Neural cell (in vitro differentiated cells): Measurements from ENCODE around the gene WNT7B. TPM values are rescaled to one million over a fixed set of nuclear protein-coding genes. Genes with fewer than 3 reads are reported as not detected.

ENCODE experiments used
- H2AFZ ChIP-seq: fragments of 200-600, 300-800 bp; sonication (generic), shearing (Covaris generic); 2 replicates; pipeline ENCODE4 v1.6.0; 2014; ENCODE audit warnings: low read depth, mild to moderate bottlenecking, antibody characterized with exemption, low read length, moderate library complexity
- H3F3A ChIP-seq: fragments of 200-600 bp; shearing (Covaris generic); 2 replicates; pipeline ENCODE4 v1.6.1; 2016; ENCODE audit warnings: mild to moderate bottlenecking, moderate library complexity, mixed read lengths, antibody characterized with exemption, low read length; ENCODE audit not compliant: insufficient read depth, poor library complexity, severe bottlenecking
- H3K27ac ChIP-seq: fragments of 200-600, 300-800 bp; sonication (generic), shearing (Covaris generic); 2 replicates; pipeline ENCODE4 v1.5.1; 2014; ENCODE audit warnings: mild to moderate bottlenecking, low read length, moderate library complexity
- H3K27me3 ChIP-seq: fragments of 300-800, 200-600 bp; sonication (generic), shearing (Covaris generic); 2 replicates; pipeline ENCODE4 v1.6.0; 2014; ENCODE audit warnings: mild to moderate bottlenecking, low read depth, low read length, moderate library complexity; ENCODE audit not compliant: insufficient read depth
- H3K36me3 ChIP-seq: fragments of 300-800, 200-600 bp; sonication (generic), shearing (Covaris generic); 2 replicates; pipeline ENCODE4 v1.5.1; 2014; ENCODE audit warnings: mild to moderate bottlenecking, antibody characterized with exemption, low read length, moderate library complexity; ENCODE audit not compliant: insufficient read depth
- H3K4me2 ChIP-seq: fragments of 300-800, 200-600 bp; sonication (generic), shearing (Covaris generic); 2 replicates; pipeline ENCODE4 v1.6.0; 2014; ENCODE audit warnings: mild to moderate bottlenecking, low read length
- H3K4me3 ChIP-seq: fragments of 300-800, 200-600 bp; sonication (generic), shearing (Covaris generic); 2 replicates; pipeline ENCODE4 v1.5.1; 2014; ENCODE audit warnings: mild to moderate bottlenecking, low read length, moderate library complexity
- H3K79me2 ChIP-seq: fragments of 200-600 bp; shearing (Covaris generic); replicated peaks from 2 replicates; pipeline ENCODE4 v1.6.0; 2014; ENCODE audit warnings: mild to moderate bottlenecking, low read length, moderate library complexity; ENCODE audit not compliant: insufficient read depth
- H3K9ac ChIP-seq: fragments of 300-800, 200-600 bp; sonication (generic), shearing (Covaris generic); 2 replicates; pipeline ENCODE4 v1.6.1; 2016; ENCODE audit warnings: mild to moderate bottlenecking, low read length, mixed read lengths
- H3K9me2 ChIP-seq: fragments of 200-600 bp; shearing (Covaris generic); 2 replicates; pipeline ENCODE4 v1.6.1; 2016; ENCODE audit warnings: mild to moderate bottlenecking, low read length, mixed read lengths; ENCODE audit not compliant: insufficient read depth
- H3K9me3 ChIP-seq: fragments of 200-600, 300-800 bp; sonication (generic), shearing (Covaris generic); 2 replicates; pipeline ENCODE4 v1.6.1; 2016; ENCODE audit warnings: mild to moderate bottlenecking, mixed run types, low read length, moderate library complexity, mixed read lengths
- H4K20me1 ChIP-seq: fragments of 200-600 bp; shearing (Covaris generic); 2 replicates; pipeline ENCODE4 v1.6.1; 2016; ENCODE audit warnings: mild to moderate bottlenecking, mixed run types; ENCODE audit not compliant: insufficient read depth
- CTCF ChIP-seq: fragments of 450-650 bp; IDR thresholded peaks from 2 replicates; pipeline ENCODE4 v1.5.1; 2014; ENCODE audit warnings: antibody characterized with exemption, mild to moderate bottlenecking, moderate library complexity; ENCODE audit not compliant: poor library complexity, severe bottlenecking
- EP300 ChIP-seq: fragments of 450-650 bp; conservative IDR thresholded peaks from 2 replicates; pipeline ENCODE4 v1.6.1; 2014; ENCODE audit warnings: antibody characterized with exemption, mild to moderate bottlenecking, moderate library complexity; ENCODE audit not compliant: poor library complexity, severe bottlenecking
- EZH2 ChIP-seq: fragments of 200-600, 300-800 bp; shearing (Covaris generic), sonication (generic); IDR thresholded peaks from 2 replicates; pipeline ENCODE4 v1.6.1; 2014; ENCODE audit warnings: antibody characterized with exemption, low read length, borderline replicate concordance, mild to moderate bottlenecking; ENCODE audit not compliant: insufficient read depth, poor library complexity, severe bottlenecking
- MXI1 ChIP-seq: fragments of 450-650 bp; conservative IDR thresholded peaks from 2 replicates; pipeline ENCODE4 v1.6.1; 2014; ENCODE audit warnings: antibody characterized with exemption, mild to moderate bottlenecking; ENCODE audit not compliant: poor library complexity, severe bottlenecking
- POLR2AphosphoS5 ChIP-seq: IDR thresholded peaks from 2 replicates; pipeline ENCODE4 v1.6.1; 2012
- RAD21 ChIP-seq: fragments of 450-650 bp; conservative IDR thresholded peaks from 2 replicates; pipeline ENCODE4 v1.6.1; 2014; ENCODE audit warnings: antibody characterized with exemption, mild to moderate bottlenecking, moderate library complexity
- REST ChIP-seq: IDR thresholded peaks from 2 replicates; pipeline ENCODE4 v1.6.1; 2012; ENCODE audit warnings: borderline replicate concordance
- SMC3 ChIP-seq: fragments of 450-650 bp; conservative IDR thresholded peaks from 2 replicates; pipeline ENCODE4 v1.6.1; 2014; ENCODE audit warnings: antibody characterized with exemption, mild to moderate bottlenecking, moderate library complexity; ENCODE audit not compliant: poor library complexity
- TAF1 ChIP-seq: IDR thresholded peaks from 2 replicates; pipeline ENCODE4 v1.6.1; 2012; ENCODE audit warnings: low read depth
- polyA plus RNA-seq: library from polyadenylated mRNA; depleted of rRNA; stranded (reverse); fragments of >200 nt; gene quantifications from 2 replicates; pipeline ENCODE4 v1.2.3, GENCODE V29; 2014

WNT7B gene
- polyA plus RNA-seq, 1 donor from 2014 or later, result 0.16 TPM

- H3K9ac ChIP-seq, result no peak overlapping the region
- no peak for TF ChIP-seq REST
- no peak for TF ChIP-seq CTCF
- no peak for TF ChIP-seq TAF1
- no peak for TF ChIP-seq RAD21
- TF ChIP-seq MXI1, result no peak
- TF ChIP-seq POLR2AphosphoS5, result no peak
- no peak for TF ChIP-seq SMC3
- no peak for TF ChIP-seq EZH2
- no peak overlapping the region for H2AFZ ChIP-seq
- H3K4me2 ChIP-seq, result no peak overlapping the region
- H4K20me1 ChIP-seq, result no peaks in the 10 kb centered on the region
- H3K27me3 ChIP-seq, result peaks cover 3% of the 10 kb centered on the region
- H3K36me3 ChIP-seq, result no peaks in the 10 kb centered on the region
- no peaks in the 10 kb centered on the region for H3K79me2 ChIP-seq
- H3K9me2 ChIP-seq, result no peaks in the 10 kb centered on the region
- H3K27ac ChIP-seq, result no peak overlapping the region
- H3F3A ChIP-seq, result no peaks in the 10 kb centered on the region
- H3K9me3 ChIP-seq, result peaks cover 8% of the 10 kb centered on the region
- no peak overlapping the region for H3K4me3 ChIP-seq
Measured at GRCh38 chr22:46007848-46008261, 30.9 kb upstream of the WNT7B start.

GRCh38 chr22:46007003-46007847, 30.3 kb upstream of the WNT7B start:
- Histone ChIP-seq H3K4me3 (no peak overlapping the region), H3K36me3 (no peaks in the 10 kb centered on the region), H3K4me2 (no peak overlapping the region), H3K9me3 (peaks cover 8% of the 10 kb centered on the region), H3K9ac (no peak overlapping the region), H3K27ac (no peak overlapping the region), H3K27me3 (no peaks in the 10 kb centered on the region), H3K9me2 (no peaks in the 10 kb centered on the region), H3F3A (no peaks in the 10 kb centered on the region), H4K20me1 (no peaks in the 10 kb centered on the region), H2AFZ (no peak overlapping the region), H3K79me2 (no peaks in the 10 kb centered on the region)
- no peak for TF ChIP-seq EP300
- TF ChIP-seq TAF1, result no peak
- TF ChIP-seq REST, result no peak
- TF ChIP-seq MXI1, result no peak
- no peak for TF ChIP-seq CTCF
- TF ChIP-seq SMC3, result no peak
- TF ChIP-seq EZH2, result no peak
- TF ChIP-seq RAD21, result no peak
